ENCODE data around the gene IFRD2. TPM values are rescaled to one million over a fixed set of nuclear protein-coding genes. Genes with fewer than 3 reads are reported as not detected.

Gene IFRD2
- polyA plus RNA-seq, 1 donor, result 55.4 TPM

- Histone ChIP-seq H3K4me3 (ENCODE audit: low read length) (peak overlapping the region; percentile 73), H3K36me3 (ENCODE audit: control insufficient read depth, insufficient read depth, low read length) (peaks cover 36% of the 10 kb centered on the region), H3K4me1 (ENCODE audit: control insufficient read depth, insufficient read depth, low read length) (peaks cover 38% of the 10 kb centered on the region), H3K9me3 (ENCODE audit: control insufficient read depth, low read depth, low read length) (peaks cover 11% of the 10 kb centered on the region), H3K27me3 (ENCODE audit: control insufficient read depth, insufficient read depth, low read length) (no peaks in the 10 kb centered on the region), H3K27ac (ENCODE audit: low read length) (peak overlapping the region; percentile 91)
- no CpG with 5 or more reads among the region's 70 CpGs for WGBS (ENCODE audit: insufficient coverage, low lambda C conversion rate)
- peak; percentile 94 for DNase-seq
These were observed 31.9 kb downstream of the IFRD2 start for GRCh38 chr3:50260027-50260941.

- WGBS (ENCODE audit: insufficient coverage, low lambda C conversion rate), result no CpG with 5 or more reads among the region's 18 CpGs
- peaks cover 11% of the 10 kb centered on the region for H3K9me3 ChIP-seq (ENCODE audit: control insufficient read depth, low read depth, low read length)
- no peak for DNase-seq
- no peaks in the 10 kb centered on the region for H3K27me3 ChIP-seq (ENCODE audit: control insufficient read depth, insufficient read depth, low read length)
- H3K27ac ChIP-seq (ENCODE audit: low read length), result peak overlapping the region; percentile 46
- peaks cover 44% of the 10 kb centered on the region for H3K36me3 ChIP-seq (ENCODE audit: control insufficient read depth, insufficient read depth, low read length)
- H3K4me1 ChIP-seq (ENCODE audit: control insufficient read depth, insufficient read depth, low read length), result peaks cover 30% of the 10 kb centered on the region
- H3K4me3 ChIP-seq (ENCODE audit: low read length), result no peak overlapping the region
These were observed 32.7 kb downstream of the IFRD2 start for GRCh38 chr3:50259432-50260026.

GRCh38 chr3:50258979-50259378 is 33.2 kb downstream of the IFRD2 start:
- Histone ChIP-seq H3K27ac (ENCODE audit: low read length) (peak overlapping the region; percentile 25), H3K4me1 (ENCODE audit: control insufficient read depth, insufficient read depth, low read length) (peaks cover 25% of the 10 kb centered on the region), H3K9me3 (ENCODE audit: control insufficient read depth, low read depth, low read length) (peaks cover 11% of the 10 kb centered on the region), H3K4me3 (ENCODE audit: low read length) (no peak overlapping the region), H3K36me3 (ENCODE audit: control insufficient read depth, insufficient read depth, low read length) (peaks cover 49% of the 10 kb centered on the region), H3K27me3 (ENCODE audit: control insufficient read depth, insufficient read depth, low read length) (no peaks in the 10 kb centered on the region)
- 65% methylated on average over 2 of the region's 16 CpGs for WGBS (ENCODE audit: insufficient coverage, low lambda C conversion rate)
- DNase-seq, result no peak

- no peak for DNase-seq
- Histone ChIP-seq H3K9me3 (ENCODE audit: control insufficient read depth, low read depth, low read length) (peaks cover 11% of the 10 kb centered on the region), H3K27ac (ENCODE audit: low read length) (no peak overlapping the region), H3K4me1 (ENCODE audit: control insufficient read depth, insufficient read depth, low read length) (peaks cover 22% of the 10 kb centered on the region), H3K27me3 (ENCODE audit: control insufficient read depth, insufficient read depth, low read length) (no peaks in the 10 kb centered on the region), H3K4me3 (ENCODE audit: low read length) (no peak overlapping the region), H3K36me3 (ENCODE audit: control insufficient read depth, insufficient read depth, low read length) (peaks cover 52% of the 10 kb centered on the region)
- 80% methylated on average over 2 of the region's 17 CpGs for WGBS (ENCODE audit: insufficient coverage, low lambda C conversion rate)
These were observed 34.1 kb downstream of the IFRD2 start for GRCh38 chr3:50258029-50258680.

- H3K36me3 ChIP-seq (ENCODE audit: control insufficient read depth, insufficient read depth, low read length), result peaks cover 61% of the 10 kb centered on the region
- no peak for DNase-seq
- no CpG with 5 or more reads among the region's 20 CpGs for WGBS (ENCODE audit: insufficient coverage, low lambda C conversion rate)
These were observed 35.0 kb downstream of the IFRD2 start for GRCh38 chr3:50256978-50257890.

GRCh38 chr3:50255251-50255615 is 37.0 kb downstream of the IFRD2 start:
- Histone ChIP-seq H3K4me1 (ENCODE audit: control insufficient read depth, insufficient read depth, low read length) (peaks cover 10% of the 10 kb centered on the region), H3K9me3 (ENCODE audit: control insufficient read depth, low read depth, low read length) (peaks cover 11% of the 10 kb centered on the region), H3K27ac (ENCODE audit: low read length) (no peak overlapping the region), H3K36me3 (ENCODE audit: control insufficient read depth, insufficient read depth, low read length) (peaks cover 73% of the 10 kb centered on the region), H3K4me3 (ENCODE audit: low read length) (no peak overlapping the region), H3K27me3 (ENCODE audit: control insufficient read depth, insufficient read depth, low read length) (no peaks in the 10 kb centered on the region)
- no peak for DNase-seq
- WGBS (ENCODE audit: insufficient coverage, low lambda C conversion rate), result no CpG with 5 or more reads among the region's 9 CpGs

More at GRCh38 chr3:50256978-50257890, 35.0 kb downstream of the IFRD2 start:
- Histone ChIP-seq H3K9me3 (ENCODE audit: control insufficient read depth, low read depth, low read length) (peaks cover 11% of the 10 kb centered on the region), H3K4me1 (ENCODE audit: control insufficient read depth, insufficient read depth, low read length) (peaks cover 22% of the 10 kb centered on the region), H3K27me3 (ENCODE audit: control insufficient read depth, insufficient read depth, low read length) (no peaks in the 10 kb centered on the region), H3K27ac (ENCODE audit: low read length) (no peak overlapping the region), H3K4me3 (ENCODE audit: low read length) (no peak overlapping the region)

- H3K27ac ChIP-seq (ENCODE audit: low read length), result no peak overlapping the region
- H3K4me1 ChIP-seq (ENCODE audit: control insufficient read depth, insufficient read depth, low read length), result peaks cover 10% of the 10 kb centered on the region
- H3K9me3 ChIP-seq (ENCODE audit: control insufficient read depth, low read depth, low read length), result peaks cover 11% of the 10 kb centered on the region
- no peaks in the 10 kb centered on the region for H3K27me3 ChIP-seq (ENCODE audit: control insufficient read depth, insufficient read depth, low read length)
- WGBS (ENCODE audit: insufficient coverage, low lambda C conversion rate), result no CpG with 5 or more reads among the region's 8 CpGs
- no peak overlapping the region for H3K4me3 ChIP-seq (ENCODE audit: low read length)
- peaks cover 74% of the 10 kb centered on the region for H3K36me3 ChIP-seq (ENCODE audit: control insufficient read depth, insufficient read depth, low read length)
- no peak for DNase-seq
These were observed 37.5 kb downstream of the IFRD2 start for GRCh38 chr3:50254577-50255250.

- Histone ChIP-seq H3K9me3 (ENCODE audit: control insufficient read depth, low read depth, low read length) (no peaks in the 10 kb centered on the region), H3K27ac (ENCODE audit: low read length) (no peak overlapping the region), H3K36me3 (ENCODE audit: control insufficient read depth, insufficient read depth, low read length) (peaks cover 72% of the 10 kb centered on the region), H3K4me1 (ENCODE audit: control insufficient read depth, insufficient read depth, low read length) (peaks cover 32% of the 10 kb centered on the region), H3K27me3 (ENCODE audit: control insufficient read depth, insufficient read depth, low read length) (no peaks in the 10 kb centered on the region), H3K4me3 (ENCODE audit: low read length) (no peak overlapping the region)
- no CpG with 5 or more reads among the region's 8 CpGs for WGBS (ENCODE audit: insufficient coverage, low lambda C conversion rate)
- DNase-seq, result no peak
These were observed 41.0 kb downstream of the IFRD2 start for GRCh38 chr3:50251220-50251619.

- no peak overlapping the region for H3K4me3 ChIP-seq (ENCODE audit: low read length)
- peaks cover 37% of the 10 kb centered on the region for H3K4me1 ChIP-seq (ENCODE audit: control insufficient read depth, insufficient read depth, low read length)
- H3K27ac ChIP-seq (ENCODE audit: low read length), result no peak overlapping the region
- no peak for DNase-seq
- H3K27me3 ChIP-seq (ENCODE audit: control insufficient read depth, insufficient read depth, low read length), result no peaks in the 10 kb centered on the region
- H3K9me3 ChIP-seq (ENCODE audit: control insufficient read depth, low read depth, low read length), result no peaks in the 10 kb centered on the region
- peaks cover 66% of the 10 kb centered on the region for H3K36me3 ChIP-seq (ENCODE audit: control insufficient read depth, insufficient read depth, low read length)
- WGBS (ENCODE audit: insufficient coverage, low lambda C conversion rate), result no CpG with 5 or more reads among the region's 4 CpGs
These were observed 41.7 kb downstream of the IFRD2 start for GRCh38 chr3:50250514-50250913.

Data from large intestine (tissue), 3 donors.